KMS-11 (cell line): Measurements from ENCODE around the gene SAT2.

Experiments
- H2AFZ ChIP-seq: fragments of 200-600 bp; sonication (generic); 2 replicates; pipeline ENCODE4 v1.6.1; 2016; ENCODE audit warnings: antibody characterized with exemption, mixed run types, low read depth
- H3K27ac ChIP-seq: fragments of 200-600 bp; sonication (generic); 2 replicates; pipeline ENCODE4 v1.6.1; 2016; ENCODE audit warnings: mild to moderate bottlenecking, mixed run types
- H3K27me3 ChIP-seq: fragments of 200-600 bp; sonication (generic); 2 replicates; pipeline ENCODE4 v1.6.1; 2017; ENCODE audit warnings: mild to moderate bottlenecking, low read depth, mixed run types, moderate library complexity; ENCODE audit not compliant: insufficient read depth
- H3K36me3 ChIP-seq: fragments of 200-600 bp; sonication (generic); 2 replicates; pipeline ENCODE4 v1.6.1; 2017; ENCODE audit warnings: mild to moderate bottlenecking, mixed run types; ENCODE audit not compliant: insufficient read depth
- H3K4me1 ChIP-seq: fragments of 200-600 bp; sonication (generic); 2 replicates; pipeline ENCODE4 v1.6.1; 2016; ENCODE audit warnings: mild to moderate bottlenecking, low read depth, mixed run types; ENCODE audit not compliant: poor library complexity, severe bottlenecking
- H3K4me2 ChIP-seq: fragments of 200-600 bp; sonication (generic); 2 replicates; pipeline ENCODE4 v1.7.0; 2016; ENCODE audit warnings: mild to moderate bottlenecking, mixed run types
- H3K4me3 ChIP-seq: fragments of 200-600 bp; sonication (generic); IDR thresholded peaks from 2 replicates; pipeline ENCODE4 v1.6.1; 2017; ENCODE audit warnings: low read depth, low read length, mixed read lengths; ENCODE audit not compliant: insufficient read depth
- H3K79me2 ChIP-seq: fragments of 200-600 bp; sonication (generic); 2 replicates; pipeline ENCODE4 v1.6.1; 2016; ENCODE audit warnings: low read depth, mixed run types; ENCODE audit not compliant: insufficient read depth
- H3K9ac ChIP-seq: fragments of 200-600 bp; sonication (generic); 2 replicates; pipeline ENCODE4 v1.6.1; 2016; ENCODE audit warnings: mild to moderate bottlenecking, mixed run types
- H4K20me1 ChIP-seq: fragments of 200-600 bp; sonication (generic); 2 replicates; pipeline ENCODE4 v1.6.1; 2016; ENCODE audit warnings: mild to moderate bottlenecking, mixed run types; ENCODE audit not compliant: insufficient read depth
- TF ChIP-seq, protein P1 (sequence below): fragments of 200-600 bp; sonication (generic); conservative IDR thresholded peaks from 2 replicates; pipeline ENCODE4 v1.6.1; 2017; ENCODE audit warnings: low read depth, mild to moderate bottlenecking, antibody characterized with exemption, low read length, moderate library complexity, mixed read lengths

The SAT2 gene

DNA sequence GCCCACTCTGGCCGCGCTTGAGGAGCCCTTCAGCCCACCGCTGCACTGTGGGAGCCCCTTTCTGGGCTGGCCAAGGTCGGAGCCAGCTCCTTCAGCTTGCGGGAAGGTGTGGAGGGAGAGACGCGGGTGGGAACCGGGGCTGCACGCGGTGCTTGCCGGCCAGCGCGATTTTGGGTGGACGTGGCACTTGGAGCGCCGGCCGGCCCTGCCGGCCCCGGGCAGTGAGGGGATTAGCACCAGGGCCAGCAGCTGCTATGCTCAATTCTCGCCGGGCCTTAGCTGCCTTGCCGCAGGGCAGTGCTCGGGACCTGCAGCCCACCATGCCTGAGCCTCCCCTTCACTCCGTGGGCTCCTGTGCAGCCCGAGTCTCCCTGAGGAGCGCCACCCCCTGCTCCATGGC lies 13.2 kb upstream of the SAT2 start:
- Histone ChIP-seq H3K79me2 (no peaks in the 10 kb centered on the region), H3K4me3 (no peak overlapping the region), H3K4me2 (no peak overlapping the region), H3K36me3 (no peaks in the 10 kb centered on the region), H4K20me1 (no peaks in the 10 kb centered on the region), H3K27ac (no peak overlapping the region), H3K27me3 (no peaks in the 10 kb centered on the region), H2AFZ (no peak overlapping the region), H3K9ac (no peak overlapping the region), H3K4me1 (no peaks in the 10 kb centered on the region)
- TF ChIP-seq, protein P1, sequence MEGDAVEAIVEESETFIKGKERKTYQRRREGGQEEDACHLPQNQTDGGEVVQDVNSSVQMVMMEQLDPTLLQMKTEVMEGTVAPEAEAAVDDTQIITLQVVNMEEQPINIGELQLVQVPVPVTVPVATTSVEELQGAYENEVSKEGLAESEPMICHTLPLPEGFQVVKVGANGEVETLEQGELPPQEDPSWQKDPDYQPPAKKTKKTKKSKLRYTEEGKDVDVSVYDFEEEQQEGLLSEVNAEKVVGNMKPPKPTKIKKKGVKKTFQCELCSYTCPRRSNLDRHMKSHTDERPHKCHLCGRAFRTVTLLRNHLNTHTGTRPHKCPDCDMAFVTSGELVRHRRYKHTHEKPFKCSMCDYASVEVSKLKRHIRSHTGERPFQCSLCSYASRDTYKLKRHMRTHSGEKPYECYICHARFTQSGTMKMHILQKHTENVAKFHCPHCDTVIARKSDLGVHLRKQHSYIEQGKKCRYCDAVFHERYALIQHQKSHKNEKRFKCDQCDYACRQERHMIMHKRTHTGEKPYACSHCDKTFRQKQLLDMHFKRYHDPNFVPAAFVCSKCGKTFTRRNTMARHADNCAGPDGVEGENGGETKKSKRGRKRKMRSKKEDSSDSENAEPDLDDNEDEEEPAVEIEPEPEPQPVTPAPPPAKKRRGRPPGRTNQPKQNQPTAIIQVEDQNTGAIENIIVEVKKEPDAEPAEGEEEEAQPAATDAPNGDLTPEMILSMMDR = no peak

DNA sequence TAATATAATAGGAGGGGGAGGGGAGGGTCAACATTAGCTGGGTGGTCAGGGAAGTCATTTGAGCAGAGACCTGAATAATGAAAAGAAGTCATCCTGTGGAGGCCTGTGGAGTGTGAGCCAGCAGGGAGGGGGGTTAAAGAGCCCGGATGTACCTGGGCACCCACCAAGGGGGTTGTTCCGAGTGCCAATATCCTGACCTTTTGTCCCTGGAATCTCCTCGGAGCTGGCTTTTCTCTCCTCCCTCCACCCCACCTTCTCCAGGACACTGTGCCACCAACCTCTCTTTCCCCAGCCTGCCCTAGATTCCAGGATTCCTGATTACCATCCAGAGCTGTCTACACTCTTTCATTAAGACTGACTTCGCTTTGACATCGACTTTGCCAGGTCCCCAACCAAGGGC lies 8.5 kb upstream of the SAT2 start:
- TF ChIP-seq, protein P1 = no peak
- H3K4me2 ChIP-seq = no peak overlapping the region
- no peaks in the 10 kb centered on the region for H3K79me2 ChIP-seq
- peaks cover 3% of the 10 kb centered on the region for H3K4me1 ChIP-seq
- H3K27ac ChIP-seq = no peak overlapping the region
- no peak overlapping the region for H3K9ac ChIP-seq
- H3K27me3 ChIP-seq = no peaks in the 10 kb centered on the region
- no peak overlapping the region for H3K4me3 ChIP-seq
- no peaks in the 10 kb centered on the region for H3K36me3 ChIP-seq
- no peak overlapping the region for H2AFZ ChIP-seq
- H4K20me1 ChIP-seq = no peaks in the 10 kb centered on the region

DNA sequence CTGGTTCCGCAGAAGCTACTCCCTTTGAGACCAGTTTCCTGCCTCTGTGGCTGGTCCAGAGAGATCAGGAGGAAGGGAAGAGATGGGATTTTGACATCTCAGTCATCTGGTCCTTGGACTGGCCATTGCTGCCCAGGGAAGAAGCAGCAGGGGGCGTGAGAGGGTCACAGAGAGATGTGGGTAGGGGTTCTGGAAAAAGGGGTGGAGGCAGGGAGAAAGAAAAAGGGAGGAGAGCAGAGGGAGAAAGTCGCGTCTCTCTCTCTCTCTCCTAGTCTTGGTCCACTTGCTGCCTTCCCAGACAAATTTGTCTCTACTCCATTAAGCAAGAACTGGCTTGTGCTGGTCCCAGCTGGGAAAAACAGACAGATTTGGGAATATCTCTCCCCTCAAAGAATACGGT lies 6.8 kb upstream of the SAT2 start:
- Histone ChIP-seq H3K27me3 (no peaks in the 10 kb centered on the region), H3K27ac (no peak overlapping the region), H2AFZ (no peak overlapping the region), H3K9ac (no peak overlapping the region), H3K4me2 (no peak overlapping the region), H3K4me1 (peaks cover 3% of the 10 kb centered on the region), H4K20me1 (no peaks in the 10 kb centered on the region), H3K36me3 (no peaks in the 10 kb centered on the region), H3K4me3 (no peak overlapping the region), H3K79me2 (no peaks in the 10 kb centered on the region)
- TF ChIP-seq, protein P1 = no peak

DNA sequence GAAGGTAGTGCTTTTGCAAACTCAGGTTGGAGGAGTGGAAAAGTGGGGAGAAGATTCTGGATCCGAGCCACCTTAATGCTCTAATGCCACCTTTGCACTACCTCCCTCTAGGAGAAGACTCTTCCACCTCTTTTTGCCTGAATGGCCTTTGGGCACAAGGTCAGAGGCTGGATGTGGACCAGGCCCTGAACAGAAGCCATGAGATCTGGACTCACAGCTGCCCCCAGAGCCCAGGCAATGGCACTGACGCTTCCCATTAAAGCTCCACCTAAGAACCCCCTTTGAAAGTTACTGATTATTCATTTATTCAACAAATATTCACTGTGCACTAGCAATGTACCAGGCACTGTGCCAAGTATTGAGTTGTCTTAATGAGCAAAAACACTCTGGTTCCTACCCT lies 5.5 kb upstream of the SAT2 start:
- peaks cover 3% of the 10 kb centered on the region for H3K4me1 ChIP-seq
- no peak overlapping the region for H3K4me3 ChIP-seq
- H3K36me3 ChIP-seq = no peaks in the 10 kb centered on the region
- no peak overlapping the region for H2AFZ ChIP-seq
- H3K79me2 ChIP-seq = no peaks in the 10 kb centered on the region
- TF ChIP-seq, protein P1 = no peak
- no peak overlapping the region for H3K4me2 ChIP-seq
- no peak overlapping the region for H3K9ac ChIP-seq
- H3K27ac ChIP-seq = no peak overlapping the region
- H4K20me1 ChIP-seq = no peaks in the 10 kb centered on the region
- no peaks in the 10 kb centered on the region for H3K27me3 ChIP-seq
